Endothelial cell of umbilical vein (primary cell): Measurements from ENCODE around the gene CASP7. TPM values are rescaled to one million over a fixed set of nuclear protein-coding genes. Genes with fewer than 3 reads are reported as not detected.

Source experiments
- BruUV-seq: library from RNA; stranded (reverse); fragments of 400-500 nt; replicated peaks from 2 replicates; lab custom pipeline; 2021; lab: Mats Ljungman, UMichigan
- CTCF ChIA-PET: fragments of 300-600, 350-600 bp; sonication (Branson Sonifier 250); formaldehyde crosslinking; loops from one replicate; lab custom pipeline; 2021; ENCODE audit warnings: antibody characterized with exemption, inconsistent platforms; lab: Charles Lee
- POLR2A ChIA-PET: fragments of 300-600, 350-600 bp; sonication (Branson Sonifier 250); formaldehyde crosslinking; loops from one replicate; lab custom pipeline; 2021; ENCODE audit warnings: antibody characterized with exemption, inconsistent platforms; lab: Charles Lee
- DNase-seq: peaks from one replicate; pipeline ENCODE4 v3.0.0-alpha.2; 2011; ENCODE audit warnings: low read depth, low spot score
- FAIRE-seq: peaks from 2 replicates; lab custom pipeline; 2011; peaks lifted over from hg19 to GRCh38; lab: Jason Lieb, UNC
- H2AFZ ChIP-seq: 2 replicates; pipeline ENCODE4 v1.6.0; 2012; ENCODE audit warnings: low read depth, low read length, control low read depth, inconsistent platforms
- H3K27ac ChIP-seq: 2 replicates; pipeline ENCODE4 v1.5.1; 2011; ENCODE audit warnings: low read depth, mild to moderate bottlenecking, control low read depth, low read length, moderate library complexity; ENCODE audit not compliant: insufficient read depth
- H3K27me3 ChIP-seq, 2 experiments: 2 replicates each; pipeline versions ENCODE4 v1.6.0 to v1.6.1; 2011; ENCODE audit warnings: low read length in 2 of 2, mixed read lengths in 1 of 2; ENCODE audit not compliant: control insufficient read depth in 2 of 2, insufficient read depth in 2 of 2
- H3K36me3 ChIP-seq, 2 experiments: 2 replicates in 1 of 2; 3 replicates in 1 of 2; pipeline ENCODE4 v1.5.1; 2011; ENCODE audit warnings: low read length in 2 of 2, mild to moderate bottlenecking in 1 of 2, moderate library complexity in 1 of 2; ENCODE audit not compliant: control insufficient read depth in 2 of 2, insufficient read depth in 2 of 2; ENCODE audit errors: extremely low read depth in 1 of 2
- H3K4me1 ChIP-seq: 3 replicates; pipeline ENCODE4 v1.5.1; 2011; ENCODE audit warnings: mild to moderate bottlenecking, low read length; ENCODE audit not compliant: control insufficient read depth, insufficient read depth; ENCODE audit errors: extremely low read depth
- H3K4me2 ChIP-seq: 2 replicates; pipeline ENCODE4 v1.6.1; 2011; ENCODE audit warnings: low read length, control low read depth, mixed read lengths; ENCODE audit not compliant: insufficient read depth
- H3K4me3 ChIP-seq, 3 experiments: fragments of 200-600 bp in 1 of 3; sonication (generic), shearing (Covaris generic) in 1 of 3; replicated peaks in 1 of 3; 2 replicates each; pipeline ENCODE4 v1.5.1; 2011 to 2016; ENCODE audit warnings: control low read depth in 3 of 3, low read length in 3 of 3, mild to moderate bottlenecking in 2 of 3, inconsistent platforms in 1 of 3, low read depth in 1 of 3, moderate library complexity in 1 of 3; ENCODE audit not compliant: insufficient read depth in 1 of 3
- H3K79me2 ChIP-seq: 2 replicates; pipeline ENCODE4 v1.6.0; 2012; ENCODE audit warnings: low read length, inconsistent platforms; ENCODE audit not compliant: control insufficient read depth, insufficient read depth
- H3K9ac ChIP-seq: replicated peaks from 2 replicates; pipeline ENCODE3; 2011; ENCODE audit warnings: low read length, control low read depth; ENCODE audit not compliant: insufficient read depth; ENCODE audit errors: extremely low read depth
- H3K9me1 ChIP-seq: replicated peaks from 3 replicates; pipeline ENCODE4 v1.6.0; 2011; ENCODE audit warnings: mild to moderate bottlenecking, low read length; ENCODE audit not compliant: control insufficient read depth, insufficient read depth; ENCODE audit errors: extremely low read depth
- H3K9me3 ChIP-seq: replicated peaks from 2 replicates; pipeline ENCODE4 v1.5.1; 2012; ENCODE audit warnings: low read length, inconsistent platforms; ENCODE audit not compliant: control insufficient read depth, insufficient read depth
- H4K20me1 ChIP-seq: replicated peaks from 2 replicates; pipeline ENCODE3; 2011; ENCODE audit warnings: mild to moderate bottlenecking, low read length; ENCODE audit not compliant: control insufficient read depth, insufficient read depth; ENCODE audit errors: extremely low read depth
- EZH2 ChIP-seq: IDR thresholded peaks from 2 replicates; pipeline ENCODE4 v1.6.1; 2012; ENCODE audit warnings: borderline replicate concordance, low read depth, mild to moderate bottlenecking, moderate library complexity, low read length, inconsistent platforms; ENCODE audit not compliant: severe bottlenecking
- FOS ChIP-seq: IDR thresholded peaks from 2 replicates; pipeline ENCODE4 v1.6.1; 2011; ENCODE audit warnings: mild to moderate bottlenecking, low read length, moderate library complexity, borderline replicate concordance; ENCODE audit not compliant: insufficient read depth
- GATA2 ChIP-seq: IDR thresholded peaks from 2 replicates; pipeline ENCODE4 v1.7.0; 2011; ENCODE audit warnings: low read depth, mild to moderate bottlenecking, moderate library complexity, mixed read lengths, low read length; ENCODE audit not compliant: insufficient read length, insufficient read depth
- JUN ChIP-seq: IDR thresholded peaks from 2 replicates; pipeline ENCODE4 v1.6.1; 2011; ENCODE audit warnings: borderline replicate concordance, low read depth; ENCODE audit not compliant: insufficient read length, insufficient read depth
- MYC ChIP-seq: IDR thresholded peaks from one replicate; pipeline ENCODE4 v1.6.1; 2011; ENCODE audit warnings: mild to moderate bottlenecking, low read depth, low read length
- POLR2A ChIP-seq: IDR thresholded peaks from 2 replicates; pipeline ENCODE4 v1.6.1; 2012; ENCODE audit warnings: low read depth, mild to moderate bottlenecking, control low read depth, low read length
- POLR2AphosphoS5 ChIP-seq: IDR thresholded peaks from 2 replicates; pipeline ENCODE4 v1.6.1; 2012; ENCODE audit warnings: low read depth, mild to moderate bottlenecking, control low read depth, low read length, moderate library complexity; ENCODE audit not compliant: insufficient read depth
- dilution Hi-C: fragments of 300-500 bp; cut with MboI; formaldehyde crosslinking; loops from one replicate; pipeline ENCODE4 v1.15.0; 2019; ENCODE audit warnings: low sequenced_read_pairs; ENCODE audit not compliant: extremely low pct_ligation_motif_present
- intact Hi-C: fragments of 100-400 bp; cut with micrococcal nuclease; formaldehyde crosslinking; loops from one replicate; pipeline ENCODE4 v1.10.0; 2022
- polyA plus RNA-seq, 4 experiments: library from polyadenylated mRNA; depleted of rRNA in 3 of 4; stranded (reverse) in 3 of 4; unstranded in 1 of 4; fragments of >200 nt; gene quantifications; 2 replicates each; pipeline versions ENCODE4 v1.2.1 to v1.2.3, GENCODE V29; 2011 to 2012; ENCODE audit warnings: missing spikeins in 1 of 4
- total RNA-seq: library from RNA; stranded (reverse); gene quantifications from 2 replicates; pipeline ENCODE4 v1.2.3, GENCODE V29; 2021
- TF ChIP-seq, protein P1 (sequence below): IDR thresholded peaks from 2 replicates; pipeline ENCODE4 v1.6.1; 2011; ENCODE audit not compliant: insufficient read depth, insufficient read length
- TF ChIP-seq, protein P2 (sequence below), 2 donors: IDR thresholded peaks; 1 replicate in 1 of 2; 2 replicates in 1 of 2; pipeline ENCODE4 v1.5.1; 2011; ENCODE audit warnings: low read length in 2 of 2, mild to moderate bottlenecking in 2 of 2, moderate library complexity in 2 of 2, control low read depth in 1 of 2, inconsistent platforms in 1 of 2, low read depth in 1 of 2; ENCODE audit not compliant: insufficient read depth in 1 of 2; ENCODE audit errors: extremely low read depth in 1 of 2

CASP7 gene
- total and polyA plus RNA-seq, 2 donors (not counting 3 experiments of a cell fraction or from before 2014, with no cell fraction given) = 14.6 to 54.3 TPM

DNA sequence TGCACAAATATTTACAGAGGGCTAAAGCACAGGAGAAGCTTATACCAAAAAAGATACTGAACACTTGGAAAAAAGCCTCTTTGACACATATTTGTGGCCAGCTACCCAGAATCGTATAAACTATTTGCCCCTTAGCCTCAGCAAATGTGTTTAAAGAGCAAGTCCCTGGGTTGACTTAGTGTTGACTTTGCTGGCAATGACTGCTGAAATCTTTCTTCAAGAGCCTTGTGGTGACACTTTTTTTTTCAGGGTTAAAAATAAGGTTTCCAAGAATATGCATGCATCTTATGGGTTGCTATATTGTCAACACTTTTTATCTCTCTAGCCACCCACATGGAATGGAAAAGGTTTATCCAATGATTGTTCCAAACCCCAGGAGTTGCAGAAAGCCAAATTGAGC is 56.9 kb downstream of the CASP7 start:
- Histone ChIP-seq H3K9me3 (no peaks in the 10 kb centered on the region), H4K20me1 (no peaks in the 10 kb centered on the region), H3K4me2 (no peak overlapping the region), H3K9ac (no peak overlapping the region), H3K79me2 (no peaks in the 10 kb centered on the region), H3K9me1 (no peaks in the 10 kb centered on the region), H2AFZ (no peak overlapping the region), H3K36me3 (no peaks in the 10 kb centered on the region), H3K4me1 (no peaks in the 10 kb centered on the region), H3K4me3 (no peak overlapping the region), H3K27me3 (no peaks in the 10 kb centered on the region), H3K27ac (no peak overlapping the region)
- no TSS peak for BruUV-seq
- FAIRE-seq = no peak
- TF ChIP-seq JUN (no peak), POLR2A (no peak), GATA2 (no peak), EZH2 (no peak), FOS (no peak), MYC (no peak), POLR2AphosphoS5 (no peak)
- TF ChIP-seq, protein P1, sequence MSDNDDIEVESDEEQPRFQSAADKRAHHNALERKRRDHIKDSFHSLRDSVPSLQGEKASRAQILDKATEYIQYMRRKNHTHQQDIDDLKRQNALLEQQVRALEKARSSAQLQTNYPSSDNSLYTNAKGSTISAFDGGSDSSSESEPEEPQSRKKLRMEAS = no peak
- TF ChIP-seq, protein P2, sequence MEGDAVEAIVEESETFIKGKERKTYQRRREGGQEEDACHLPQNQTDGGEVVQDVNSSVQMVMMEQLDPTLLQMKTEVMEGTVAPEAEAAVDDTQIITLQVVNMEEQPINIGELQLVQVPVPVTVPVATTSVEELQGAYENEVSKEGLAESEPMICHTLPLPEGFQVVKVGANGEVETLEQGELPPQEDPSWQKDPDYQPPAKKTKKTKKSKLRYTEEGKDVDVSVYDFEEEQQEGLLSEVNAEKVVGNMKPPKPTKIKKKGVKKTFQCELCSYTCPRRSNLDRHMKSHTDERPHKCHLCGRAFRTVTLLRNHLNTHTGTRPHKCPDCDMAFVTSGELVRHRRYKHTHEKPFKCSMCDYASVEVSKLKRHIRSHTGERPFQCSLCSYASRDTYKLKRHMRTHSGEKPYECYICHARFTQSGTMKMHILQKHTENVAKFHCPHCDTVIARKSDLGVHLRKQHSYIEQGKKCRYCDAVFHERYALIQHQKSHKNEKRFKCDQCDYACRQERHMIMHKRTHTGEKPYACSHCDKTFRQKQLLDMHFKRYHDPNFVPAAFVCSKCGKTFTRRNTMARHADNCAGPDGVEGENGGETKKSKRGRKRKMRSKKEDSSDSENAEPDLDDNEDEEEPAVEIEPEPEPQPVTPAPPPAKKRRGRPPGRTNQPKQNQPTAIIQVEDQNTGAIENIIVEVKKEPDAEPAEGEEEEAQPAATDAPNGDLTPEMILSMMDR (IDR thresholded peaks at IDR 0.05; ENCODE audit: extremely low read depth in 1 of 2, insufficient read depth in 1 of 2, low read depth in 1 of 2, low read length in 2 of 2) = no peak
- intact Hi-C loops (no loop called here), dilution Hi-C loops (no loop called here)
- POLR2A ChIA-PET = no interaction called here
- CTCF ChIA-PET = interaction anchor here (1.5 kb wide), 1 partner anchor 57 kb away, joined by 3 read pairs; the partner anchor contains the start of gene CASP7
- no peak for DNase-seq
